CD8-positive, alpha-beta memory T cell (primary cell): ENCODE data around the gene CTNNA2. TPM values are rescaled to one million over a fixed set of nuclear protein-coding genes. Genes with fewer than 3 reads are reported as not detected.

Source experiments
- CTCF ChIA-PET: fragments of 350-600 bp; sonication (Branson Sonifier 250); formaldehyde crosslinking; loops from one replicate; lab custom pipeline; 2021; ENCODE audit warnings: antibody characterized with exemption; lab: Charles Lee
- POLR2A ChIA-PET: fragments of 350-600 bp; sonication (Branson Sonifier 250); formaldehyde crosslinking; loops from one replicate; lab custom pipeline; 2021; ENCODE audit warnings: antibody characterized with exemption; lab: Charles Lee
- DNase-seq, 5 donors: peaks; one replicate each; pipeline versions ENCODE4 v3.0.0 to v3.0.0-alpha.2; 2020 to 2022; ENCODE audit warnings: mixed read lengths in 1 of 5
- H3K27ac ChIP-seq: one replicate; pipeline ENCODE4 v1.7.0; 2013; ENCODE audit warnings: low read depth, mild to moderate bottlenecking, low read length, moderate library complexity
- H3K27me3 ChIP-seq: 2 replicates; pipeline ENCODE4 v1.7.0; 2013; ENCODE audit warnings: low read length, mild to moderate bottlenecking; ENCODE audit not compliant: insufficient read depth, poor library complexity, severe bottlenecking
- H3K36me3 ChIP-seq: 2 replicates; pipeline ENCODE4 v1.7.0; 2013; ENCODE audit warnings: mild to moderate bottlenecking, low read length, moderate library complexity; ENCODE audit not compliant: insufficient read depth
- H3K4me1 ChIP-seq: 2 replicates; pipeline ENCODE4 v1.7.0; 2013; ENCODE audit warnings: mild to moderate bottlenecking, low read length, moderate library complexity; ENCODE audit not compliant: insufficient read depth
- H3K4me3 ChIP-seq: 2 replicates; pipeline ENCODE4 v1.7.0; 2013; ENCODE audit warnings: mild to moderate bottlenecking, low read length
- H3K9me3 ChIP-seq: 2 replicates; pipeline ENCODE4 v1.7.0; 2013; ENCODE audit warnings: mild to moderate bottlenecking, low read length
- H3K27ac Mint-ChIP-seq, 8 donors: one replicate each; pipeline ENCODE4 v1.8.0; 2020 to 2021; ENCODE audit warnings: mixed read lengths in 8 of 8, mild to moderate bottlenecking in 6 of 8, inconsistent platforms in 3 of 8, moderate library complexity in 3 of 8
- H3K27me3 Mint-ChIP-seq, 2 donors: one replicate each; pipeline ENCODE4 v1.8.0; 2020 to 2021; ENCODE audit warnings: mixed read lengths in 2 of 2, mild to moderate bottlenecking in 1 of 2, moderate library complexity in 1 of 2
- H3K36me3 Mint-ChIP-seq, 3 donors: one replicate each; pipeline ENCODE4 v1.8.0; 2020 to 2021; ENCODE audit warnings: mixed read lengths in 3 of 3, inconsistent platforms in 1 of 3, mild to moderate bottlenecking in 1 of 3
- H3K4me1 Mint-ChIP-seq, 3 donors: one replicate each; pipeline ENCODE4 v1.8.0; 2020 to 2021; ENCODE audit warnings: mixed read lengths in 3 of 3, inconsistent platforms in 1 of 3, mild to moderate bottlenecking in 1 of 3
- H3K4me3 Mint-ChIP-seq, 7 donors: one replicate each; pipeline ENCODE4 v1.8.0; 2020 to 2021; ENCODE audit warnings: mixed read lengths in 7 of 7, mild to moderate bottlenecking in 6 of 7, moderate library complexity in 4 of 7, inconsistent platforms in 2 of 7
- H3K9me3 Mint-ChIP-seq, 5 donors: one replicate each; pipeline ENCODE4 v1.8.0; 2020 to 2022; ENCODE audit warnings: mixed read lengths in 5 of 5, mild to moderate bottlenecking in 3 of 5, moderate library complexity in 2 of 5, inconsistent platforms in 1 of 5
- polyA plus RNA-seq: library from polyadenylated mRNA; unstranded; fragments of 300-500 nt; fragmentation: Illumina TruSeq; gene quantifications from one replicate; pipeline ENCODE4 v1.2.3, GENCODE V29; 2021
- total RNA-seq, 2 experiments: library from RNA; stranded (reverse); gene quantifications; one replicate each; pipeline ENCODE4 v1.2.3, GENCODE V29; 2021

Gene CTNNA2
- total and polyA plus RNA-seq, 3 experiments from 2014 or later, result not detected

DNA sequence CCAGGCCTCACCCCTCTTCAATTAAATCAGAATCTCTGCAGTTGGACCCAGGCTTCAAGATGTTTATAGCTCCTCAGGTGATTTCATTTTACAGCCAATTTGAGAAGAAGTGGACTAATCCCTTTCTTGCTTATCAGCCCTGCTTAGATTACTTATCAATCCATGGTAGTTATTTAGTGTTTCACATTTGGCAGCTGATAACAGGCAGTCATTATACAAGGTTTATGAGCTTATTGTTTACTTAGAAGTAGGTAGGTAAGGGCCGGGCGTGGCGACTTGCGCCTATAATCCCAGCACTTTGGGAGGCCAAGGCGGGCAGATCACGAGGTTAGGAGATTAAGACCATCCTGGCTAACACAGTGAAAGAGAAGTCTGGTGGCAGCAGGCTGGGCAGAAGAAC, 237.5 kb downstream of the CTNNA2 start:
- no peaks in the 10 kb centered on the region for H3K4me1 Mint-ChIP-seq
- ChIA-PET CTCF (interaction anchor here (1.7 kb wide), 1 partner anchor 9 kb away, joined by 4 read pairs; no protein-coding TSS in a partner anchor), POLR2A (no interaction called here)
- H3K27ac ChIP-seq, result no peak overlapping the region
- no peak for DNase-seq
- no peak overlapping the region for H3K4me3 ChIP-seq
- no peaks in the 10 kb centered on the region for H3K9me3 ChIP-seq
- no peaks in the 10 kb centered on the region for H3K27me3 ChIP-seq
- H3K9me3 Mint-ChIP-seq, result peaks cover 6 to 20% (median 16%) of the 10 kb centered on the region in 5 donors
- no peaks in the 10 kb centered on the region for H3K36me3 ChIP-seq
- no peaks in the 10 kb centered on the region for H3K27me3 Mint-ChIP-seq
- H3K36me3 Mint-ChIP-seq, result no peaks in the 10 kb centered on the region
- H3K4me3 Mint-ChIP-seq, result no peak overlapping the region
- no peaks in the 10 kb centered on the region for H3K4me1 ChIP-seq
- no peak overlapping the region for H3K27ac Mint-ChIP-seq

GRCh38 chr2:79757526-79757925, 244.7 kb downstream of the CTNNA2 start:
- Mint-ChIP-seq H3K27ac (no peak overlapping the region), H3K36me3 (no peaks in the 10 kb centered on the region), H3K27me3 (no peaks in the 10 kb centered on the region), H3K4me1 (no peaks in the 10 kb centered on the region), H3K9me3 (peaks cover 0 to 34% (median 9%) of the 10 kb centered on the region in 5 donors), H3K4me3 (no peak overlapping the region)
- no peak overlapping the region for H3K4me3 ChIP-seq
- H3K27ac ChIP-seq, result no peak overlapping the region
- POLR2A ChIA-PET, result no interaction called here
- no peak for DNase-seq
- H3K36me3 ChIP-seq, result no peaks in the 10 kb centered on the region
- no peaks in the 10 kb centered on the region for H3K27me3 ChIP-seq
- no peaks in the 10 kb centered on the region for H3K4me1 ChIP-seq
- no peaks in the 10 kb centered on the region for H3K9me3 ChIP-seq
- CTCF ChIA-PET, result no interaction called here

DNA sequence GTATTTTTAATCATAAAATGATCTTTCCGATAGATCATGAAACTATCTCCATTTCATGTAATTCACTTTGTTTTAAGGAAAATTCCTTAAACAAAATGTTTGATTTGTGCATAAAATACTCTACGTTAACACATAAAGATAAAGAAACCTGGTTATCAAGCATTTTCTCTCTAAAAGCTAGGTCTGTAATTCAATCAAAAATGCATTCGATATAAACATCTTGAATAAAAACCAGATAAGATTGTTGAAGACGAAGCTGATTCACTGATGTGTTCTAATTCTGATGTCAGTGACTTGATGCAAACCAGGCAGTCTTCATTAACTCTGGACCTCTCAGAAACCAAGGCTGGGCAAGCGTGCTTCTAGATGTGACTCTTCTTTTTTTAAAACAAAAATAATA, 245.2 kb downstream of the CTNNA2 start:
- DNase-seq, result no peak
- POLR2A ChIA-PET, result no interaction called here

GRCh38 chr2:79758749-79759282, 246.0 kb downstream of the CTNNA2 start:
- Histone ChIP-seq H3K36me3 (no peaks in the 10 kb centered on the region), H3K4me3 (no peak overlapping the region), H3K4me1 (no peaks in the 10 kb centered on the region), H3K9me3 (no peaks in the 10 kb centered on the region), H3K27me3 (no peaks in the 10 kb centered on the region), H3K27ac (no peak overlapping the region)
- no peak for DNase-seq
- H3K36me3 Mint-ChIP-seq, result no peaks in the 10 kb centered on the region
- no peak overlapping the region for H3K27ac Mint-ChIP-seq
- H3K4me1 Mint-ChIP-seq, result no peaks in the 10 kb centered on the region
- H3K4me3 Mint-ChIP-seq, result no peak overlapping the region
- ChIA-PET CTCF (interaction anchor here (1.7 kb wide), 1 partner anchor 8 kb away, joined by 4 read pairs; no protein-coding TSS in a partner anchor), POLR2A (no interaction called here)
- peaks cover 0 to 34% (median 8%) of the 10 kb centered on the region in 5 donors for H3K9me3 Mint-ChIP-seq
- no peaks in the 10 kb centered on the region for H3K27me3 Mint-ChIP-seq

More for the DNA sequence above, 245.2 kb downstream of the CTNNA2 start:
- no peak overlapping the region for H3K4me3 ChIP-seq
- no peaks in the 10 kb centered on the region for H3K9me3 ChIP-seq
- H3K36me3 Mint-ChIP-seq, result no peaks in the 10 kb centered on the region
- no peak overlapping the region for H3K27ac Mint-ChIP-seq
- no peaks in the 10 kb centered on the region for H3K27me3 ChIP-seq
- no peaks in the 10 kb centered on the region for H3K36me3 ChIP-seq
- no peaks in the 10 kb centered on the region for H3K4me1 Mint-ChIP-seq
- CTCF ChIA-PET, result no interaction called here
- no peak overlapping the region for H3K4me3 Mint-ChIP-seq
- H3K27ac ChIP-seq, result no peak overlapping the region
- H3K4me1 ChIP-seq, result no peaks in the 10 kb centered on the region
- peaks cover 0 to 34% (median 8%) of the 10 kb centered on the region in 5 donors for H3K9me3 Mint-ChIP-seq
- no peaks in the 10 kb centered on the region for H3K27me3 Mint-ChIP-seq

GRCh38 chr2:79770926-79771325, 258.1 kb downstream of the CTNNA2 start:
- Mint-ChIP-seq H3K27me3 (no peaks in the 10 kb centered on the region), H3K36me3 (no peaks in the 10 kb centered on the region), H3K9me3 (peaks cover 1 to 23% (median 4%) of the 10 kb centered on the region in 5 donors), H3K27ac (no peak overlapping the region), H3K4me3 (no peak overlapping the region), H3K4me1 (no peaks in the 10 kb centered on the region)
- Histone ChIP-seq H3K27ac (no peak overlapping the region), H3K27me3 (no peaks in the 10 kb centered on the region), H3K4me3 (no peak overlapping the region), H3K9me3 (no peaks in the 10 kb centered on the region), H3K4me1 (no peaks in the 10 kb centered on the region), H3K36me3 (no peaks in the 10 kb centered on the region)
- CTCF ChIA-PET, result no interaction called here
- no peak for DNase-seq
- POLR2A ChIA-PET, result no interaction called here

DNA sequence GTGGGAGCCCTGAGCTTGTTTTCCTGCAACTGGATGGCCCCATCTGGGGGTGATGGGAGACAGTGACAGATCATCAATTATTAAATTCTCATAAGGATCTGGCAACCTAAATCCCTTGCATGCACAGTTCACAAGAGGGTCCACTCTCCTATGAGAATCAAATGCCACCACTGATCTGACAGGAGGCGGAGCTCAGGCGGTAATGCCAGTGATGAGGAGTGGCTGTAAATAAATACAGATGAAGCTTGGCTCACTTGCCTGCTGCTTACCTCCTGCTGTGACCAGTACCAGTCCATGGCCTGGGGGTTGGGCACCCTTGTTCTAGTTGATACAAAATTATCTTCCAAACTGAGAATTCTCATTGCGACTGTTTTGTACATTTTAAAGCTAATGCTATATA, 258.6 kb downstream of the CTNNA2 start:
- no peaks in the 10 kb centered on the region for H3K9me3 ChIP-seq
- no peaks in the 10 kb centered on the region for H3K36me3 ChIP-seq
- Mint-ChIP-seq H3K4me1 (no peaks in the 10 kb centered on the region), H3K9me3 (peaks cover 1 to 23% (median 4%) of the 10 kb centered on the region in 5 donors), H3K36me3 (no peaks in the 10 kb centered on the region), H3K27me3 (no peaks in the 10 kb centered on the region), H3K4me3 (no peak overlapping the region), H3K27ac (no peak overlapping the region)
- no peaks in the 10 kb centered on the region for H3K27me3 ChIP-seq
- ChIA-PET POLR2A (no interaction called here), CTCF (no interaction called here)
- H3K27ac ChIP-seq, result no peak overlapping the region
- no peak overlapping the region for H3K4me3 ChIP-seq
- DNase-seq, result no peak
- H3K4me1 ChIP-seq, result no peaks in the 10 kb centered on the region

DNA sequence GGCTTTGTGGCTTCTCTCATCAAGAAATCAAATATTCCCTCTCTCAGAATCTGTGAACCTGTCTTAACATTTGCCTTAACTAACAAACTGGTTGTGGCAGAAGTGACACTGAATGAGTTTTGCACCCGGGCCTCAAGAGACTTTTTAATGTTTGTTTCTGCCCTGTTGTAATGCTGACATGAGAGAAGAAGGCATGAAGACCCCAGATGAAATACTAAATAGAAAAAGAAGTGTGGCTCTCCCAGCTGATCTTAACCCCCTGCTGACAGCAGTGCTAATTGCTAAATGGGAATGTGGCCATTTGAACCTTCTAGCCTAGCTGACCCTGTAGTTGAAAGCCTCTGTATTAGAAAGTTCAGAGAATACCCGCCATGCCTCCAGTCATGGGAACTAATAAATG, 261.2 kb downstream of the CTNNA2 start:
- no peaks in the 10 kb centered on the region for H3K27me3 ChIP-seq
- Mint-ChIP-seq H3K27ac (no peak overlapping the region), H3K36me3 (no peaks in the 10 kb centered on the region), H3K9me3 (peaks cover 0 to 18% (median 6%) of the 10 kb centered on the region in 5 donors), H3K27me3 (no peaks in the 10 kb centered on the region), H3K4me1 (no peaks in the 10 kb centered on the region), H3K4me3 (no peak overlapping the region)
- H3K36me3 ChIP-seq, result no peaks in the 10 kb centered on the region
- H3K27ac ChIP-seq, result no peak overlapping the region
- H3K4me3 ChIP-seq, result no peak overlapping the region
- ChIA-PET CTCF (no interaction called here), POLR2A (no interaction called here)
- no peaks in the 10 kb centered on the region for H3K9me3 ChIP-seq
- no peak for DNase-seq
- no peaks in the 10 kb centered on the region for H3K4me1 ChIP-seq

- Mint-ChIP-seq H3K4me1 (no peaks in the 10 kb centered on the region), H3K27ac (no peak overlapping the region), H3K27me3 (no peaks in the 10 kb centered on the region), H3K4me3 (no peak overlapping the region), H3K36me3 (no peaks in the 10 kb centered on the region), H3K9me3 (peaks cover 0 to 21% (median 7%) of the 10 kb centered on the region in 5 donors)
- Histone ChIP-seq H3K27ac (no peak overlapping the region), H3K4me3 (no peak overlapping the region), H3K36me3 (no peaks in the 10 kb centered on the region), H3K27me3 (no peaks in the 10 kb centered on the region), H3K4me1 (no peaks in the 10 kb centered on the region), H3K9me3 (no peaks in the 10 kb centered on the region)
- DNase-seq, result no peak
- CTCF ChIA-PET, result no interaction called here
- POLR2A ChIA-PET, result no interaction called here
Measured at GRCh38 chr2:79776461-79776860, 263.6 kb downstream of the CTNNA2 start.
